Central memory CD8-positive, alpha-beta T cell (primary cell): Measurements from ENCODE around the gene CD24.

Source experiments
- ATAC-seq: fragments of 150-1000 bp; cut with Tn5 transposase; replicated peaks from 2 replicates; pipeline ENCODE4 v1.10.0; 2022; ENCODE audit warnings: mild to moderate bottlenecking, moderate FRiP score, moderate number of reproducible peaks; ENCODE audit not compliant: poor library complexity, severe bottlenecking; ENCODE audit errors: extremely low read depth
- DNase-seq, 2 donors: peaks; one replicate each; pipeline ENCODE4 v3.0.0; 2021; ENCODE audit warnings: low spot score in 2 of 2
- H3K27ac Mint-ChIP-seq: one replicate; pipeline ENCODE4 v1.8.0; 2022; ENCODE audit warnings: low read depth, mild to moderate bottlenecking, moderate library complexity, mixed read lengths
- H3K27me3 Mint-ChIP-seq: one replicate; pipeline ENCODE4 v1.8.0; 2022; ENCODE audit warnings: mixed read lengths
- H3K36me3 Mint-ChIP-seq: one replicate; pipeline ENCODE4 v1.8.0; 2022; ENCODE audit warnings: mild to moderate bottlenecking, moderate library complexity, mixed read lengths; ENCODE audit not compliant: insufficient read depth
- H3K4me1 Mint-ChIP-seq: one replicate; pipeline ENCODE4 v1.8.0; 2022; ENCODE audit warnings: mixed read lengths
- H3K4me3 Mint-ChIP-seq: one replicate; pipeline ENCODE4 v1.8.0; 2022; ENCODE audit warnings: mild to moderate bottlenecking, moderate library complexity, mixed read lengths
- H3K9me3 Mint-ChIP-seq: one replicate; pipeline ENCODE4 v1.8.0; 2022; ENCODE audit warnings: mixed read lengths

The CD24 gene

GRCh38 chr6:106964954-106965353 is 9.6 kb downstream of the CD24 start:
- peaks cover 2% of the 10 kb centered on the region for H3K36me3 Mint-ChIP-seq
- peaks cover 48% of the 10 kb centered on the region for H3K27me3 Mint-ChIP-seq
- no peak overlapping the region for H3K4me3 Mint-ChIP-seq
- H3K27ac Mint-ChIP-seq, result no peak overlapping the region
- no peaks in the 10 kb centered on the region for H3K4me1 Mint-ChIP-seq
- DNase-seq, result no peak
- no peaks in the 10 kb centered on the region for H3K9me3 Mint-ChIP-seq
- no peak for ATAC-seq

- ATAC-seq (no peak), DNase-seq (no peak)
- H3K36me3 Mint-ChIP-seq, result peaks cover under 1% of the 10 kb centered on the region
- no peaks in the 10 kb centered on the region for H3K9me3 Mint-ChIP-seq
- H3K4me3 Mint-ChIP-seq, result no peak overlapping the region
- no peaks in the 10 kb centered on the region for H3K4me1 Mint-ChIP-seq
- peaks cover 40% of the 10 kb centered on the region for H3K27me3 Mint-ChIP-seq
- H3K27ac Mint-ChIP-seq, result no peak overlapping the region
Observed at GRCh38 chr6:106964099-106964498, 10.4 kb downstream of the CD24 start.

- no peak overlapping the region for H3K4me3 Mint-ChIP-seq
- no peaks in the 10 kb centered on the region for H3K4me1 Mint-ChIP-seq
- H3K27me3 Mint-ChIP-seq, result peaks cover 34% of the 10 kb centered on the region
- no peak overlapping the region for H3K27ac Mint-ChIP-seq
- ATAC-seq (no peak), DNase-seq (no peak)
- no peaks in the 10 kb centered on the region for H3K9me3 Mint-ChIP-seq
- H3K36me3 Mint-ChIP-seq, result no peaks in the 10 kb centered on the region
Observed at GRCh38 chr6:106963544-106963943, 11.0 kb downstream of the CD24 start.

GRCh38 chr6:106961801-106962200 is 12.7 kb downstream of the CD24 start:
- no peak overlapping the region for H3K4me3 Mint-ChIP-seq
- no peak for ATAC-seq
- no peaks in the 10 kb centered on the region for H3K9me3 Mint-ChIP-seq
- no peak overlapping the region for H3K27ac Mint-ChIP-seq
- peaks cover 34% of the 10 kb centered on the region for H3K27me3 Mint-ChIP-seq
- no peak for DNase-seq
- no peaks in the 10 kb centered on the region for H3K4me1 Mint-ChIP-seq
- H3K36me3 Mint-ChIP-seq, result no peaks in the 10 kb centered on the region

- H3K36me3 Mint-ChIP-seq, result no peaks in the 10 kb centered on the region
- peaks cover 34% of the 10 kb centered on the region for H3K27me3 Mint-ChIP-seq
- no peaks in the 10 kb centered on the region for H3K9me3 Mint-ChIP-seq
- no peak overlapping the region for H3K27ac Mint-ChIP-seq
- H3K4me3 Mint-ChIP-seq, result no peak overlapping the region
- H3K4me1 Mint-ChIP-seq, result no peaks in the 10 kb centered on the region
- no peak for DNase-seq
- ATAC-seq, result no peak
Observed at GRCh38 chr6:106961136-106961535, 13.4 kb downstream of the CD24 start.

- no peaks in the 10 kb centered on the region for H3K4me1 Mint-ChIP-seq
- DNase-seq, result no peak
- no peak overlapping the region for H3K27ac Mint-ChIP-seq
- no peak overlapping the region for H3K4me3 Mint-ChIP-seq
- H3K27me3 Mint-ChIP-seq, result peaks cover 34% of the 10 kb centered on the region
- H3K36me3 Mint-ChIP-seq, result no peaks in the 10 kb centered on the region
- ATAC-seq, result no peak
- no peaks in the 10 kb centered on the region for H3K9me3 Mint-ChIP-seq
Observed at GRCh38 chr6:106959985-106960384, 14.5 kb downstream of the CD24 start.

GRCh38 chr6:106939848-106940247 is 34.7 kb downstream of the CD24 start:
- H3K36me3 Mint-ChIP-seq, result no peaks in the 10 kb centered on the region
- ATAC-seq (no peak), DNase-seq (no peak)
- no peak overlapping the region for H3K4me3 Mint-ChIP-seq
- no peaks in the 10 kb centered on the region for H3K9me3 Mint-ChIP-seq
- H3K27me3 Mint-ChIP-seq, result peaks cover 76% of the 10 kb centered on the region
- H3K27ac Mint-ChIP-seq, result no peak overlapping the region
- peaks cover 5% of the 10 kb centered on the region for H3K4me1 Mint-ChIP-seq

GRCh38 chr6:106939208-106939607 is 35.3 kb downstream of the CD24 start:
- Mint-ChIP-seq H3K4me1 (peaks cover 5% of the 10 kb centered on the region), H3K9me3 (no peaks in the 10 kb centered on the region), H3K4me3 (no peak overlapping the region), H3K27ac (no peak overlapping the region), H3K36me3 (no peaks in the 10 kb centered on the region), H3K27me3 (peaks cover 70% of the 10 kb centered on the region)
- no peak for DNase-seq
- no peak for ATAC-seq

- Mint-ChIP-seq H3K36me3 (peaks cover 2% of the 10 kb centered on the region), H3K27me3 (peaks cover 76% of the 10 kb centered on the region), H3K4me3 (no peak overlapping the region), H3K9me3 (no peaks in the 10 kb centered on the region), H3K4me1 (no peaks in the 10 kb centered on the region), H3K27ac (no peak overlapping the region)
- ATAC-seq (no peak), DNase-seq (no peak)
Observed at GRCh38 chr6:106927531-106928398, 46.8 kb downstream of the CD24 start.

GRCh38 chr6:106925948-106926347 is 48.6 kb downstream of the CD24 start:
- ATAC-seq (no peak), DNase-seq (no peak)
- H3K27me3 Mint-ChIP-seq, result peaks cover 65% of the 10 kb centered on the region
- no peaks in the 10 kb centered on the region for H3K4me1 Mint-ChIP-seq
- no peak overlapping the region for H3K4me3 Mint-ChIP-seq
- no peak overlapping the region for H3K27ac Mint-ChIP-seq
- peaks cover 2% of the 10 kb centered on the region for H3K36me3 Mint-ChIP-seq
- no peaks in the 10 kb centered on the region for H3K9me3 Mint-ChIP-seq

- no peaks in the 10 kb centered on the region for H3K4me1 Mint-ChIP-seq
- H3K36me3 Mint-ChIP-seq, result peaks cover 2% of the 10 kb centered on the region
- H3K27me3 Mint-ChIP-seq, result peaks cover 65% of the 10 kb centered on the region
- H3K9me3 Mint-ChIP-seq, result no peaks in the 10 kb centered on the region
- no peak overlapping the region for H3K27ac Mint-ChIP-seq
- no peak overlapping the region for H3K4me3 Mint-ChIP-seq
- ATAC-seq, result no peak
- DNase-seq, result no peak
Observed at GRCh38 chr6:106924694-106925523, 49.6 kb downstream of the CD24 start.

- H3K4me1 Mint-ChIP-seq, result no peaks in the 10 kb centered on the region
- no peaks in the 10 kb centered on the region for H3K9me3 Mint-ChIP-seq
- no peak overlapping the region for H3K27ac Mint-ChIP-seq
- H3K4me3 Mint-ChIP-seq, result no peak overlapping the region
- ATAC-seq, result no peak
- H3K27me3 Mint-ChIP-seq, result peaks cover 77% of the 10 kb centered on the region
- no peak for DNase-seq
- H3K36me3 Mint-ChIP-seq, result peaks cover 2% of the 10 kb centered on the region
Observed at GRCh38 chr6:106922626-106923025, 51.9 kb downstream of the CD24 start.
